Neural crest cell (in vitro differentiated cells): ENCODE results near the gene GALNT9. TPM values are rescaled to one million over a fixed set of nuclear protein-coding genes. Genes with fewer than 3 reads are reported as not detected.

Source experiments
- DNase-seq: peaks from one replicate; pipeline ENCODE4 v3.0.0; 2021; ENCODE audit warnings: low read depth, mixed read lengths, low spot score
- H3K27ac Mint-ChIP-seq: one replicate; pipeline ENCODE4 v1.8.0; 2021; ENCODE audit warnings: mild to moderate bottlenecking, mixed read lengths; ENCODE audit not compliant: unreplicated experiment
- H3K27me3 Mint-ChIP-seq: 2 replicates; pipeline ENCODE4 v1.8.0; 2021; ENCODE audit warnings: low read depth, mild to moderate bottlenecking, mixed read lengths
- H3K36me3 Mint-ChIP-seq: 2 replicates; pipeline ENCODE4 v1.8.0; 2021; ENCODE audit warnings: low read depth, mild to moderate bottlenecking, mixed read lengths
- H3K4me1 Mint-ChIP-seq: 2 replicates; pipeline ENCODE4 v1.8.0; 2021; ENCODE audit warnings: mixed read lengths
- H3K4me3 Mint-ChIP-seq: one replicate; pipeline ENCODE4 v1.8.0; 2021; ENCODE audit warnings: mild to moderate bottlenecking, mixed read lengths
- H3K9me3 Mint-ChIP-seq: 2 replicates; pipeline ENCODE4 v1.8.0; 2021; ENCODE audit warnings: mixed read lengths
- CTCF ChIP-seq: fragments of 200-600 bp; sonication (generic); conservative IDR thresholded peaks from 2 replicates; pipeline ENCODE4 v1.5.0; 2021; ENCODE audit warnings: antibody characterized with exemption, mild to moderate bottlenecking
- total RNA-seq: library from RNA; stranded (reverse); gene quantifications from 2 replicates; pipeline ENCODE4 v1.2.1, GENCODE V29; 2021

The GALNT9 gene
- total RNA-seq, 1 donor from 2014 or later: 1.3 TPM

- no peak for TF ChIP-seq CTCF
- Mint-ChIP-seq H3K27me3 (peaks cover 24% of the 10 kb centered on the region), H3K27ac (no peak overlapping the region), H3K4me1 (no peaks in the 10 kb centered on the region), H3K9me3 (no peaks in the 10 kb centered on the region), H3K4me3 (no peak overlapping the region), H3K36me3 (no peaks in the 10 kb centered on the region)
- no peak for DNase-seq
These were observed 78.7 kb downstream of the GALNT9 start for GRCh38 chr12:132250707-132251106.

- Mint-ChIP-seq H3K27ac (no peak overlapping the region), H3K4me1 (no peaks in the 10 kb centered on the region), H3K27me3 (peaks cover 17% of the 10 kb centered on the region), H3K9me3 (no peaks in the 10 kb centered on the region), H3K4me3 (no peak overlapping the region), H3K36me3 (no peaks in the 10 kb centered on the region)
- no peak for DNase-seq
- TF ChIP-seq CTCF: no peak
These were observed 79.5 kb downstream of the GALNT9 start for GRCh38 chr12:132249689-132250478.

GRCh38 chr12:132248453-132249167, 80.8 kb downstream of the GALNT9 start:
- Mint-ChIP-seq H3K4me1 (peaks cover 4% of the 10 kb centered on the region), H3K27ac (no peak overlapping the region), H3K4me3 (no peak overlapping the region), H3K9me3 (no peaks in the 10 kb centered on the region), H3K27me3 (peaks cover 15% of the 10 kb centered on the region), H3K36me3 (no peaks in the 10 kb centered on the region)
- DNase-seq: no peak
- TF ChIP-seq CTCF: no peak

GRCh38 chr12:132247718-132248452, 81.5 kb downstream of the GALNT9 start:
- Mint-ChIP-seq H3K4me1 (peaks cover 6% of the 10 kb centered on the region), H3K4me3 (no peak overlapping the region), H3K27me3 (peaks cover 19% of the 10 kb centered on the region), H3K36me3 (no peaks in the 10 kb centered on the region), H3K9me3 (no peaks in the 10 kb centered on the region), H3K27ac (no peak overlapping the region)
- no peak for DNase-seq
- no peak for TF ChIP-seq CTCF

GRCh38 chr12:132246997-132247717, 82.2 kb downstream of the GALNT9 start:
- H3K9me3 Mint-ChIP-seq: no peaks in the 10 kb centered on the region
- no peak for DNase-seq
- TF ChIP-seq CTCF: no peak
- peaks cover 19% of the 10 kb centered on the region for H3K27me3 Mint-ChIP-seq
- peaks cover 6% of the 10 kb centered on the region for H3K4me1 Mint-ChIP-seq
- no peaks in the 10 kb centered on the region for H3K36me3 Mint-ChIP-seq
- no peak overlapping the region for H3K4me3 Mint-ChIP-seq
- H3K27ac Mint-ChIP-seq: no peak overlapping the region
